Duodenal mucosa (tissue), 2 donors: ENCODE results near the gene NPY.

ENCODE experiments used
- H3K27ac ChIP-seq: one replicate; pipeline ENCODE4 v1.7.0; 2013; ENCODE audit warnings: low read depth, low read length
- H3K27me3 ChIP-seq, 2 donors: one replicate each; pipeline ENCODE4 v1.7.0; 2013; ENCODE audit warnings: low read length in 2 of 2, control low read depth in 1 of 2; ENCODE audit not compliant: insufficient read depth in 2 of 2, control insufficient read depth in 1 of 2
- H3K36me3 ChIP-seq, 2 donors: one replicate each; pipeline ENCODE4 v1.7.0; 2013; ENCODE audit warnings: low read length in 2 of 2, control low read depth in 1 of 2; ENCODE audit not compliant: insufficient read depth in 2 of 2, control insufficient read depth in 1 of 2
- H3K4me1 ChIP-seq, 2 donors: one replicate each; pipeline ENCODE4 v1.7.0; 2013; ENCODE audit warnings: low read length in 2 of 2, control low read depth in 1 of 2; ENCODE audit not compliant: insufficient read depth in 2 of 2, control insufficient read depth in 1 of 2
- H3K4me3 ChIP-seq, 2 donors: one replicate each; pipeline ENCODE4 v1.7.0; 2013; ENCODE audit warnings: low read length in 2 of 2, low read depth in 1 of 2
- H3K9ac ChIP-seq, 2 donors: one replicate each; pipeline ENCODE4 v1.7.0; 2013; ENCODE audit warnings: low read length in 2 of 2, low read depth in 1 of 2
- H3K9me3 ChIP-seq, 2 donors: one replicate each; pipeline ENCODE4 v1.7.0; 2013; ENCODE audit warnings: low read length in 2 of 2, control low read depth in 1 of 2; ENCODE audit not compliant: control insufficient read depth in 1 of 2

Gene NPY

DNA sequence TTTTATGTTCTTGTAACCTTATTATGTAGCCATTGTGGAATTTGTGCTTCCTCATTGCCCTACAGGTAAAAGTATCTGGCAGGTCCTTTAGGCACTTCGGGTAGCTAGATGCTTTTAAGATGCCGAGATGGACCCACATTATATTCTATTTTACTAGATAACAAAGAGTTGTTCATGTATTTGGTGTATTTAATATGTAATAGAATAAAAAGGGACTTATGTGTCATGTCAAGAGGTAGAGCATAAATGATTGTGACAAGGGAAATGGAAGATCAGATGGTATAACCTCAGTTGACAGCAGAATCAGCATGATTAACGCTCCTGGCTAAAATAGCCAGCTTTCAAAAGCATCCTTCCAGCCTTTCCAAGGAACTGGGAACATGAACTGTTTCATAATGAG, 50.6 kb downstream of the NPY start:
- H3K9me3 ChIP-seq, result no peaks in the 10 kb centered on the region
- H3K4me1 ChIP-seq, result no peaks in the 10 kb centered on the region
- H3K4me3 ChIP-seq, result no peak overlapping the region
- no peaks in the 10 kb centered on the region for H3K36me3 ChIP-seq
- peaks cover 0 to 6% of the 10 kb centered on the region in 2 donors for H3K27me3 ChIP-seq
- H3K27ac ChIP-seq, result no peak overlapping the region
- no peak overlapping the region for H3K9ac ChIP-seq

DNA sequence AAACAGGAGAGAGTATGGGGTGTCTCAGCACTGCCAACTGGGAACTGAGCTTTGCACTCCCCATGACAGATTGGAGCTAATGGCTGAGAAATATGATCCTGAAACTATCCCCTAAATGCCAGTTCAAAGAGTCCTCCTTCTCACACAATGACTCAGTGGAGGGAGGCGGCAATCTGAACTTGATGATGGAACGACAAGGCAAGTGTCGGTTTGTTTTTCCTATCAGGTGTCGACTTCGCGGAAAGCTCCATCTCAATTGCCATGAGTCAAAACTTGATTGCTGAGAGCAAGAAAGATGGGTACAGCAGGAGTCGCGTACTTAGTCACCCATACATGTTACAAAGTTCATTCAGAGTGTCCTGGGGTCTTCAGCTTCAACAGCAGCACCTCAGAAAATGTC, 52.5 kb downstream of the NPY start:
- Histone ChIP-seq H3K4me3 (no peak overlapping the region), H3K27me3 (peaks cover 6% of the 10 kb centered on the region in 2 donors), H3K27ac (no peak overlapping the region), H3K36me3 (no peaks in the 10 kb centered on the region), H3K4me1 (no peaks in the 10 kb centered on the region), H3K9ac (no peak overlapping the region), H3K9me3 (no peaks in the 10 kb centered on the region)

DNA sequence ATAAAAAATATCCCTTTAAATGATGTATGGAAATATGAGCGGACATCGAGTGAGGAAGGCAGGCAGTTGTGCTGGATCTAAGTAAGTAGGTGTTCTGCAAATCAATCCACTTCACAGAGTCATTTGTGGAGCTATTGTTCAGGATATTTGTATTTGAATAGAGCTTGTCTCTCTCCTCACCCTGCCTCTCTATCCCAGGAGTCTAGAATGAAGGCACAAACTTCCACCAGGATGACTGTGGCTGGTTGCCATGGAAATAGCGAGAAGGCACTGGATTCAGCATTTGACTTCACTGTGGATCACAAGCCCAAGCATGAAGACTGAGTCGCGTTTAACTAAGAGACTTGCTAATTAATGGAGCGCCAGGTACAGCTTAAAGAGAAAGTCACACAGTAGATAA, 53.2 kb downstream of the NPY start:
- H3K36me3 ChIP-seq, result no peaks in the 10 kb centered on the region
- no peak overlapping the region for H3K27ac ChIP-seq
- H3K4me3 ChIP-seq, result no peak overlapping the region
- no peaks in the 10 kb centered on the region for H3K4me1 ChIP-seq
- H3K9ac ChIP-seq, result no peak overlapping the region
- no peaks in the 10 kb centered on the region for H3K9me3 ChIP-seq
- H3K27me3 ChIP-seq, result peaks cover 6% of the 10 kb centered on the region in 2 donors

DNA sequence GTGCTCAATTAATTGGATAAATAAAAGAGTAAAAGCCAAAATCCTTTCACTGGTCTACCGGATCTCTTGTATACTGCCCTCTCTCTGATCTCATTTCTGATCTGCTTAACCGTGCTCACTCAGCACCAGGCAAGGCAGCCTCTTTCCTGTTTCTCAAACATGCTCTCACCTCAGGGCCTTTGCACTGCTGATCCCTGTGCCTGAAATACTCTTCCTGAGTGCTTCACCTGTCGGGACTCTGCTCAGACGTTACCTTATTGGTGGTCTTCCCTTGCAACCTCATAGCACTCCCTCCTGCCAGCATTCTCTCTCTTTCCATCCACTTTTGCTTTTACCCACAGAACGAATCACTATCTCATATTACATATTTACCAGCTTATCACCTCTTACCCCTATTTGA, 55.6 kb downstream of the NPY start:
- Histone ChIP-seq H3K27me3 (peaks cover 6% of the 10 kb centered on the region in 2 donors), H3K9me3 (no peaks in the 10 kb centered on the region), H3K9ac (no peak overlapping the region), H3K4me1 (no peaks in the 10 kb centered on the region), H3K4me3 (no peak overlapping the region), H3K36me3 (no peaks in the 10 kb centered on the region), H3K27ac (no peak overlapping the region)

DNA sequence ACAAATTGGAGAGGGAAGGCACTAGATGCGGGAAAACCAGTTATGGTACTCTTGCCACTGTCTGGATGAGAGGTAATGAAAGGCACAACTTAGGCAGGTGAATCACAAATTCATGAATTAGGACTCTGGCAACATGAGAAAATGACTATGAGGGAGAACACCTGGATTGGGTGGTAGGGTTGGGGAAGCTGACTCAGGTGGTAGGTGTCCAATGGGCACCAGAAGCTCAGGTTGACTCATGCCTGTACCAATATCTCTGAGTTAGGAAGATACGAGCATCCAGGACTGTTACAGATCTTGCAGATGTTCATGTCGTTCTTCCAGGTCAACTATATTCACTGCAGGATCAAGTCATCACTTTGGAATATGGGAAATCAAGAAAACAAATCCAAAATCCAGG, 56.7 kb downstream of the NPY start:
- Histone ChIP-seq H3K27me3 (peaks cover 6% of the 10 kb centered on the region in 2 donors), H3K4me3 (no peak overlapping the region), H3K27ac (no peak overlapping the region), H3K9ac (no peak overlapping the region), H3K9me3 (no peaks in the 10 kb centered on the region), H3K4me1 (no peaks in the 10 kb centered on the region), H3K36me3 (no peaks in the 10 kb centered on the region)
